ENCODE results near the gene ITGB6. TPM values are rescaled to one million over a fixed set of nuclear protein-coding genes. Genes with fewer than 3 reads are reported as not detected.

ITGB6 gene
- total and polyA plus RNA-seq, 2 donors (not counting 1 experiment from before 2014, with no cell fraction given), result 0.01 TPM; not detected in 1

GRCh38 chr2:160104115-160104514 is 96.0 kb downstream of the ITGB6 start:
- H3K27me3 ChIP-seq (ENCODE audit: control insufficient read depth, insufficient read depth, low read length), result no peaks in the 10 kb centered on the region
- H3K9ac ChIP-seq (ENCODE audit: insufficient read depth, low read length), result no peak overlapping the region
- no peak overlapping the region for H3K4me2 ChIP-seq (ENCODE audit: extremely low read depth, insufficient read depth, low read length)
- no peaks in the 10 kb centered on the region for H3K9me3 ChIP-seq (ENCODE audit: control insufficient read depth, insufficient read depth, low read depth, low read length)
- H4K20me1 ChIP-seq (ENCODE audit: control insufficient read depth, extremely low read depth, insufficient read depth, low read length), result no peaks in the 10 kb centered on the region
- H3K4me3 ChIP-seq (replicated peaks in 1 of 4; ENCODE audit: control extremely low read depth in 1 of 4, insufficient read depth in 1 of 4, low read depth in 3 of 4, low read length in 4 of 4), result no peak overlapping the region
- no peaks in the 10 kb centered on the region for H3K4me1 ChIP-seq (ENCODE audit: control insufficient read depth, extremely low read depth, insufficient read depth, low read length)
- DNase-seq (ENCODE audit: low read depth in 2 of 2), result no peak
- H3K27ac ChIP-seq (ENCODE audit: insufficient read depth, low read length), result no peak overlapping the region
- H2AFZ ChIP-seq (ENCODE audit: low read length), result no peak overlapping the region
- no peak for TF ChIP-seq EZH2 (IDR thresholded peaks at IDR 0.05; ENCODE audit: low read length, missing control alignments)
- no peak for TF ChIP-seq CTCF (conservative IDR thresholded peaks at IDR 0.05 in 1 of 2, IDR thresholded peaks at IDR 0.05 in 1 of 2; ENCODE audit: low read depth in 1 of 2, low read length in 2 of 2)
- no peaks in the 10 kb centered on the region for H3K36me3 ChIP-seq (ENCODE audit: control insufficient read depth, insufficient read depth, low read length)
- no peaks in the 10 kb centered on the region for H3K79me2 ChIP-seq (ENCODE audit: control insufficient read depth, insufficient read depth, low read length)

DNA sequence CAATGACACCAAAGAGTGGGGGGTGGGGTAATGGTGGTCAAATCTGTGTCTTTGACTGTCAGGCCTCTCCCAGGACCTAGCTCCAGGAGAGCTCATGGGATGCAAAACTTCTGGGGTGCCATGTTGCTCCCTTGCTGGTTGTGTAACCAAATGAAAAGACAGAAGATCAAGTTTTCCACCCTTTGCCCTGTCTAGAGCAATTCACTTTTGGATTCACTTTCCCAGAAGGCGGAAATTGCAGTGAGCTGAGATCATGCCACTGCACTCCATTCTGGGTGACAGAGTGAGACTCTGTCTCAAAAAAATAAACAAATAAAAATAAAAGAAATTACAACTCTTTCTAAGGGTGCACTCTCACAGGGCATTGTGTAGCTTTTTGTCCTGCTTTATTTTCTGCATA is 102.7 kb downstream of the ITGB6 start:
- DNase-seq (ENCODE audit: low read depth in 2 of 2), result no peak
- no peak overlapping the region for H3K27ac ChIP-seq (ENCODE audit: insufficient read depth, low read length)

GRCh38 chr2:160096409-160096808 is 103.7 kb downstream of the ITGB6 start:
- no peak overlapping the region for H3K4me2 ChIP-seq (ENCODE audit: extremely low read depth, insufficient read depth, low read length)
- no peak for TF ChIP-seq EZH2 (IDR thresholded peaks at IDR 0.05; ENCODE audit: low read length, missing control alignments)
- no peak for TF ChIP-seq CTCF (conservative IDR thresholded peaks at IDR 0.05 in 1 of 2, IDR thresholded peaks at IDR 0.05 in 1 of 2; ENCODE audit: low read depth in 1 of 2, low read length in 2 of 2)
- H3K27ac ChIP-seq (ENCODE audit: insufficient read depth, low read length), result no peak overlapping the region
- H2AFZ ChIP-seq (ENCODE audit: low read length), result no peak overlapping the region
- no peaks in the 10 kb centered on the region for H3K79me2 ChIP-seq (ENCODE audit: control insufficient read depth, insufficient read depth, low read length)
- H3K9ac ChIP-seq (ENCODE audit: insufficient read depth, low read length), result no peak overlapping the region
- H3K9me3 ChIP-seq (ENCODE audit: control insufficient read depth, insufficient read depth, low read depth, low read length), result no peaks in the 10 kb centered on the region
- no peak for DNase-seq (ENCODE audit: low read depth in 2 of 2)
- H4K20me1 ChIP-seq (ENCODE audit: control insufficient read depth, extremely low read depth, insufficient read depth, low read length), result no peaks in the 10 kb centered on the region
- no peaks in the 10 kb centered on the region for H3K36me3 ChIP-seq (ENCODE audit: control insufficient read depth, insufficient read depth, low read length)
- no peaks in the 10 kb centered on the region for H3K27me3 ChIP-seq (ENCODE audit: control insufficient read depth, insufficient read depth, low read length)
- H3K4me1 ChIP-seq (ENCODE audit: control insufficient read depth, extremely low read depth, insufficient read depth, low read length), result no peaks in the 10 kb centered on the region
- no peak overlapping the region for H3K4me3 ChIP-seq (replicated peaks in 1 of 4; ENCODE audit: control extremely low read depth in 1 of 4, insufficient read depth in 1 of 4, low read depth in 3 of 4, low read length in 4 of 4)

More for the DNA sequence above, 102.7 kb downstream of the ITGB6 start:
- Histone ChIP-seq H3K9ac (ENCODE audit: insufficient read depth, low read length) (no peak overlapping the region), H3K4me1 (ENCODE audit: control insufficient read depth, extremely low read depth, insufficient read depth, low read length) (no peaks in the 10 kb centered on the region), H3K4me2 (ENCODE audit: extremely low read depth, insufficient read depth, low read length) (no peak overlapping the region), H2AFZ (ENCODE audit: low read length) (no peak overlapping the region), H3K9me3 (ENCODE audit: control insufficient read depth, insufficient read depth, low read depth, low read length) (no peaks in the 10 kb centered on the region), H3K27me3 (ENCODE audit: control insufficient read depth, insufficient read depth, low read length) (no peaks in the 10 kb centered on the region), H3K36me3 (ENCODE audit: control insufficient read depth, insufficient read depth, low read length) (no peaks in the 10 kb centered on the region), H3K4me3 (replicated peaks in 1 of 4; ENCODE audit: control extremely low read depth in 1 of 4, insufficient read depth in 1 of 4, low read depth in 3 of 4, low read length in 4 of 4) (no peak overlapping the region), H4K20me1 (ENCODE audit: control insufficient read depth, extremely low read depth, insufficient read depth, low read length) (no peaks in the 10 kb centered on the region), H3K79me2 (ENCODE audit: control insufficient read depth, insufficient read depth, low read length) (no peaks in the 10 kb centered on the region)
- TF ChIP-seq EZH2 (IDR thresholded peaks at IDR 0.05; ENCODE audit: low read length, missing control alignments) (no peak), CTCF (conservative IDR thresholded peaks at IDR 0.05 in 1 of 2, IDR thresholded peaks at IDR 0.05 in 1 of 2; ENCODE audit: low read depth in 1 of 2, low read length in 2 of 2) (no peak)
